Smooth muscle cell (in vitro differentiated cells): ENCODE data around the gene NOL11. TPM values are rescaled to one million over a fixed set of nuclear protein-coding genes. Genes with fewer than 3 reads are reported as not detected.
A peak's percentile ranks its signal among the peaks of the same experiment; 100 is the strongest.

Experiments
- DNase-seq: peaks from one replicate; lab custom pipeline; 2025; ENCODE audit not compliant: unreplicated experiment; lab: John Stamatoyannopoulos, UW
- H2AFZ ChIP-seq: fragments of 200-600 bp; sonication (generic); 2 replicates; pipeline ENCODE4 v1.6.0; 2016; ENCODE audit warnings: antibody characterized with exemption, low read depth, mild to moderate bottlenecking
- H3F3A ChIP-seq: fragments of 200-600 bp; sonication (generic); 2 replicates; pipeline ENCODE4 v1.6.0; 2017; ENCODE audit warnings: antibody characterized with exemption, low read depth
- H3K27ac ChIP-seq: fragments of 200-600 bp; sonication (generic); 2 replicates; pipeline ENCODE4 v1.5.1; 2016; ENCODE audit warnings: low read depth, mild to moderate bottlenecking
- H3K27me3 ChIP-seq: fragments of 200-600 bp; sonication (generic); 2 replicates; pipeline ENCODE4 v1.6.1; 2016; ENCODE audit warnings: low read depth, mild to moderate bottlenecking
- H3K36me3 ChIP-seq: fragments of 200-600 bp; sonication (generic); 2 replicates; pipeline ENCODE4 v1.5.1; 2016; ENCODE audit warnings: low read depth
- H3K4me1 ChIP-seq: fragments of 200-600 bp; sonication (generic); 2 replicates; pipeline ENCODE4 v1.5.1; 2016; ENCODE audit warnings: low read depth
- H3K4me2 ChIP-seq: fragments of 200-600 bp; sonication (generic); 2 replicates; pipeline ENCODE4 v1.6.0; 2016; ENCODE audit warnings: mild to moderate bottlenecking
- H3K4me3 ChIP-seq: fragments of 200-600 bp; sonication (generic); 2 replicates; pipeline ENCODE4 v1.5.1; 2016; ENCODE audit warnings: mild to moderate bottlenecking
- H3K79me2 ChIP-seq: fragments of 200-600 bp; sonication (generic); 2 replicates; pipeline ENCODE4 v1.6.0; 2016; ENCODE audit warnings: low read depth, mild to moderate bottlenecking
- H3K9ac ChIP-seq: fragments of 200-600 bp; sonication (generic); 2 replicates; pipeline ENCODE4 v1.6.0; 2016; ENCODE audit warnings: low read depth
- H3K9me3 ChIP-seq: fragments of 200-600 bp; sonication (generic); replicated peaks from 2 replicates; pipeline ENCODE4 v1.5.1; 2016; ENCODE audit warnings: low read depth
- H4K20me1 ChIP-seq: fragments of 200-600 bp; sonication (generic); 2 replicates; pipeline ENCODE4 v1.6.0; 2016; ENCODE audit warnings: low read depth
- CTCF ChIP-seq: fragments of 200-600 bp; sonication (generic); IDR thresholded peaks from 2 replicates; pipeline ENCODE4 v1.5.1; 2017; ENCODE audit warnings: borderline replicate concordance, mild to moderate bottlenecking, antibody characterized with exemption; ENCODE audit not compliant: insufficient read depth, poor library complexity, severe bottlenecking
- WGBS: methylation state at CpG from one replicate; pipeline ENCODE4 v1.1.7; 2016; ENCODE audit warnings: low lambda C conversion rate; 5-methylcytosine and 5-hydroxymethylcytosine counted together
- polyA plus RNA-seq: library from polyadenylated mRNA; unstranded; fragments of >200 nt; fragmentation: Nextera tagmentation; extraction: Ambion mirVana; gene quantifications from 2 replicates; pipeline ENCODE4 v1.2.1, GENCODE V29; 2016
- total RNA-seq: library from RNA; depleted of rRNA; stranded (reverse); fragments of >200 nt; gene quantifications from 2 replicates; pipeline ENCODE4 v1.2.3, GENCODE V29; 2014

The NOL11 gene
- total RNA-seq: 44.3 and 50.1 TPM in 2 replicates
- 20.7 and 28.0 TPM in 2 replicates for polyA plus RNA-seq

- TF ChIP-seq CTCF: peak; percentile 79
- no peaks in the 10 kb centered on the region for H3K9me3 ChIP-seq
- H3K27me3 ChIP-seq: no peaks in the 10 kb centered on the region
- H3K79me2 ChIP-seq: peaks cover 17% of the 10 kb centered on the region
- H3K4me3 ChIP-seq: peak within 1 kb of the TSS; percentile 77
- peak within 1 kb of the TSS; percentile 93 for H3K27ac ChIP-seq
- DNase-seq: peak; percentile 93
- WGBS: under 1% methylated on average over 49 of the region's 49 CpGs
- peaks cover 18% of the 10 kb centered on the region for H3K4me1 ChIP-seq
- H3F3A ChIP-seq: no peaks in the 10 kb centered on the region
- no peaks in the 10 kb centered on the region for H4K20me1 ChIP-seq
- H3K36me3 ChIP-seq: peaks cover 10% of the 10 kb centered on the region
- H3K4me2 ChIP-seq: peak within 1 kb of the TSS; percentile 95
- peak within 1 kb of the TSS; percentile 90 for H2AFZ ChIP-seq
- H3K9ac ChIP-seq: peak within 1 kb of the TSS; percentile 98
Observed at GRCh38 chr17:67717624-67718324, at the start of gene NOL11. Gene NOL11, plus strand, starts transcription at chr17:67717936. Its CDS starts 12 bp downstream, at chr17:67717948.

- no peak overlapping the region for H3K9ac ChIP-seq
- TF ChIP-seq CTCF: no peak
- H3K36me3 ChIP-seq: no peaks in the 10 kb centered on the region
- no peaks in the 10 kb centered on the region for H3K9me3 ChIP-seq
- no peak overlapping the region for H3K27ac ChIP-seq
- no peak overlapping the region for H2AFZ ChIP-seq
- H3K4me1 ChIP-seq: no peaks in the 10 kb centered on the region
- H3K4me2 ChIP-seq: no peak overlapping the region
- no peak overlapping the region for H3K4me3 ChIP-seq
- H3K27me3 ChIP-seq: no peaks in the 10 kb centered on the region
- DNase-seq: no peak
- H3K79me2 ChIP-seq: no peaks in the 10 kb centered on the region
- no peaks in the 10 kb centered on the region for H4K20me1 ChIP-seq
- 80% methylated on average over 3 of the region's 3 CpGs for WGBS
- H3F3A ChIP-seq: no peaks in the 10 kb centered on the region
Observed at GRCh38 chr17:67671493-67671892, 46.2 kb upstream of the NOL11 start.

GRCh38 chr17:67672592-67673335 is 45.0 kb upstream of the NOL11 start:
- Histone ChIP-seq H3F3A (no peaks in the 10 kb centered on the region), H3K4me2 (no peak overlapping the region), H2AFZ (no peak overlapping the region), H3K4me3 (no peak overlapping the region), H3K4me1 (no peaks in the 10 kb centered on the region), H3K9ac (no peak overlapping the region), H3K27me3 (no peaks in the 10 kb centered on the region), H3K79me2 (no peaks in the 10 kb centered on the region), H3K36me3 (no peaks in the 10 kb centered on the region), H3K9me3 (no peaks in the 10 kb centered on the region), H4K20me1 (no peaks in the 10 kb centered on the region), H3K27ac (no peak overlapping the region)
- no peak for TF ChIP-seq CTCF
- no peak for DNase-seq
- 91% methylated on average over 10 of the region's 10 CpGs for WGBS
